Activated CD8-positive, alpha-beta memory T cell treated with anti-CD3 and anti-CD28 coated beads for 4 hours (primary cell): ENCODE results near the gene E2F6.
"Not testable (repeated sequence)": the region's sequence is repeated elsewhere in the genome, so short reads cannot be mapped to it uniquely, and the experiment has no call there.

Source experiments
- DNase-seq, 2 donors: peaks; one replicate each; pipeline ENCODE4 v3.0.0-alpha.2; 2020; ENCODE audit warnings: low read depth in 2 of 2

The E2F6 gene

DNA sequence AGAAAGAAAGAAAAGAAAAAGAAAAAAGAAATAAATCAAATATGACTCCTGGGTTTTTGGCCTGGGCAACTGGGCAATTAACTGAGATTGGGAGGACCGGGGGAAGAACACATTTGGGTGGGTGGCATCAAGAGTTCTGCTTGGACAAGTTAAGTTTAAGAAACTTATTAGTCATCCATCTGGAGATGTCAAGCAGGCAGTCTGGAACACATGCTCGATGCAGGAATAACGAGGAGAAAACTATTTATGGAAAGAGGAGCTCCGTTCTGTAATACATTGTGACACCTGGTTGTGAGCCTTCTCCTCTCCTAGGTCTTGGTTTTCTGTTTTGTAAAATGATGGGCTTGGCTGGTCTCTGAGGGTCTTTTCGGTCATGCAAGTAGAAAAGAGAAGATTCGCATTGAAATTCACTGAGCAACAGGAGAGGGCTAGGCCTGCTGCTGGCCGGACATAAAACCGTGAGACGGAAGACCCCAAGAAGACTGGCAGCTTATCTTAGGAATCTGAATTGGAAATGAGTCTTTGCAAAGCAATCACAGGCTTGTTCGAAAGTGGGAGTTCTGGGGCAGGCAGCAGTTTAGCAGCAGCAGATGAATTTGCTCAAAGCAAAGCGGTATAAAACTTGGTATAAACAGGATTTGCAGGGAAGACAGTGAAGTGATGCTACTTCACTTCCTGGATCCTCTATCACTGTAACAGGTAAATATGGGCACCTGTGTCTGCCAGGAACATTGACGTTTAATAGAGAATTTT lies 51.4 kb downstream of the E2F6 start:
- no peak for DNase-seq

DNA sequence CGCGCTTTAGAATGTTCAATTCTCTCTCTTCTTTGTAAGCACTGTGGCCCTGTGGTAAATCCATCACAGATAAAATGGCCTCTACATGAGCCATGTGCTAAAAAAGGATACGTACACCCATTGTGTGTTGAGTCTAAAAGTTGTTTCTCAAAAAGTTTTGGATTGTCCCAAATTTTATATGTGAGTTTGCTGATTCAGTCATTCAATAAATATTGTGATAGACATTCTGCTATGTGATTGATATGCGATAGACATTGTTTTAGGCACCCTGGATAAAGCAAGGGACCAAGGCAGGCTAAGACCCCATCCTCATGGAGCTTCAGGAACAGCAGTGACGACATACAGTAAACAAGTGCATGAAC lies 53.5 kb downstream of the E2F6 start:
- no peak for DNase-seq

DNA sequence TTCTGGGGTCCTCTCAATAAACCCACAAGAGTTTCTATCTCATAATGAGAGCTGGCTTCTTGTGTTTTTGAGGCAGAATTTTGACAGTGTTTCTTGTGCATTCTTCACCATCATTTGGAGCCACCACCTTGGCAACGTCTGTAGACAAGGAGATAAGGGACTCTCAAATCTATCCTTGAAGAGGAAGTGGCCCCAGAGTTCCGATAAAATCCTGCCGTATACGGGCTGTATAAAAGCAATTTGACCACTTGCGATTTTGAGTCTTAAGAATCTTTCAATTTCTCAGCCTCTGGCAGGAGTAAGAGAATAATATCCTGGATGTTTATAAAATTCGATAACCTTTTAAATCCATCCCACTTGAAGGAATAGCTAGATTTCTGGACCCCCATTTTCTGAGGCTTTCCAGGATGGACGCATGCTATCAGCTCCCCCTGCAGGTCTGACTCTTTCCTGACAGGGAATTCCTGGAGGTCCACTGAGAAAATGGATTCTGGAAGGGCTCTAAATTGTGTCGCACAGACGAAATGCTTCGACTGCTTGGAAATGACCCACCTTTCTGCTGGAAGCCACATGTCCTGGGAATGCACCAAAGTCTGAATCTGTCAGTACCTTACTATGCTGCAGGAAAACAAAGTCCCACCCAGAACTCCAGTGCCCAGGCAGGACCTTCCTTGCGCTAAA lies 54.1 kb downstream of the E2F6 start:
- DNase-seq, result no peak

DNA sequence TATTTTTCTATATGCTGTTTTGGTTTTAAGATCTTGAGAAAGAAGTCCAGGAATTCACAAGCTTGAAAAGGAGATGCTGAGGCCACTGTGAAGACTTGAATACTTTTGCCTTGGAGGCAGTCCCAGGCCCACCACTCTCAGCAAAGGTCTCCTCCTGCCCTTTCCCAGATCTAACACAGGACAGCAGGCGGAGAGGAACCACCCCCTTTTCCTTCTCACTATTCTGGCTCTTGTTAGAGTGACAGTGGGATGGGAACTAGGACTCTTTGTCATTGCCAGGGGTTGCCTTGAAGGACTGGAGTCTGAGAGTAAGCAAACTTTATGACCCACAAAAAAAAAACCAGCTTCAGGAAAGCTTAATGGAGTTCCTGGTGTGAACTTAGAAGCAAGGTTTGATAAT lies 54.7 kb downstream of the E2F6 start:
- DNase-seq, result no peak

- no peak for DNase-seq
Observed at GRCh38 chr2:11410101-11410500, 55.9 kb downstream of the E2F6 start.

GRCh38 chr2:11409572-11409959 lies 56.4 kb downstream of the E2F6 start:
- no peak for DNase-seq

DNA sequence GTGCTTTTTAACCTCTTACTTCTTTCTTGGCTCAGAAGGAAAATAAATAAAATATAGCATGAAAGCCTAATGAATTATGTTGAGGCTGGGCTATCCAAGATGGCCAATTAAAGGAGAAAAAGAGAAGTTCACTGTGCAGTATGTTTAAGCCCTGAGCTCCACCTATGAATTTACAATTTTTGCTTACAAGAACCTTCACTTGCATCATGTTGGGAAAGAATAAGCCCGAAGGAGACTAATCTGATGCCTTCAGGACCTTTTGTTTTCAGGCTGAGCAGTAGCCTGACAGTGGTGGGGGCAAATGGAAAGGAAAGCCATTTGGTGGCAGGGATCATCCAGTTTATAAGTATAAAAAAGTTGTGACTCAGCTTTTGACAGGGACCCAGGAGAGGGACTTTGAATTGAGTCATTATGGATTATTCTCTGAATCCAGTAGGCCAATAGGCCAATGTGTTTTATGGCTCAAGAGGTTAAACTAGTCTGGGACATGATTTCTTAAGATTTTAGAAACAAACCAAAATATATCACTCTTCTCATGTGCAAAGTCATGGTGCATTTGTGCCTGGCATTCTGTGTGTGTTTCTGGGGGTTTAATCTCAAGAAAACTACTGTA lies 56.9 kb downstream of the E2F6 start:
- no peak for DNase-seq

GRCh38 chr2:11407413-11407812 lies 58.5 kb downstream of the E2F6 start:
- no peak for DNase-seq

DNA sequence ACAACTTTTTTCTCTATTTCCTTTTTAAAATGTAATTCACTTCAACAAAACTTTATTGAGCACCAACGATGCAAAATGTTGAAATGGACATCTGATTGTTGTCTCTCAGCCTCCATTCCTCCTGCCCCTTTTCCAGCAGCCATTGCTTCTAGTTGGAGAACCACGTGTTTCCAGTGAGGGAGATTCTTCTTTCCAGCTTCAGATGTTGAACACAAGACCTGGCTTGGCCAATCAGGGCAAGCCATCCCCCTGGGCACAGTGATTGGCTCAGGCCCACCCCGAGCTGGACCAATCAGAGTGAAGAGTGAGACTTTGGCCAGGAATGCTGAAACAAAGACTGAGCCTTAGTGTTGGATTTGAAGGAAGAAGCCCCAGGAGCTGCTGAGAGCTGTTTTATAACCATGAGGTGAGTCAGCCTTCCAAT lies 59.0 kb downstream of the E2F6 start:
- no peak for DNase-seq

GRCh38 chr2:11406267-11406957 lies 59.5 kb downstream of the E2F6 start:
- DNase-seq, result no peak

- no peak for DNase-seq
Observed at GRCh38 chr2:11405599-11406266, 60.2 kb downstream of the E2F6 start.

- not testable (repeated sequence) for DNase-seq
Observed at GRCh38 chr2:11405074-11405406, 60.9 kb downstream of the E2F6 start.

DNA sequence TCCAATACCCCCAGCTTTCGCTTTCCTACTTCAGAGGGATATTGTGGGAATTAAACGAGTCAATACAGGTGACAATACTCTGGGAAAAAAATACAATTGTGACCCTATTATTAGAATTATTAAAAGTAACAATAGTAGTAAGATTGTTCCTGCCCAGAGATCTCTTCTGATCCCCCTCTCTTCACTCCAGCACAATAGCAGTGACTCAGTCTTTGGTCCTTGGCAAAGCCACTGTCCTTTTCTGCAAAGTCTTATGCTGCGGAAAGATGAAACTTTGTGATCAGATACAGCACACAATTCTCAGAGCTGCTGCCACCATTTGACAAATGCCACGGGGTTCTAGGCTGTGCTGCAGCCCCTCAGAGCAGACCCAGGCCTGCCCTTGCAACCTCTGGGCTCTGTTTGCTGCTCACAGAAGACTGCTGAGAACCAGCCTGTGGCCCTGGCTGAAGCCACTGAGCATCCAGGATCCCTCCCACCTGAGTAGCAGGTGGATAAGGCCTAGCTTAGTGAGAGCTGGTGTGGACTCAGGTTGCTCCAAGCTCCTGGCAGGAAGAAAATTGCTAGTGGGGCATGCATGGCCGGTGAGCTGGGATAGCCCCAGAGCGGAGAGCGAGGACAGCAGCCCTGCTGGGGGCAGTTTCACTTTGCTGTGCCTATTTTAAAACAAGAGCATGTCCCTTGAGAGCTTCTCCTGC lies 61.4 kb downstream of the E2F6 start:
- DNase-seq, result no peak

- no peak for DNase-seq
Observed at GRCh38 chr2:11402436-11402835, 63.5 kb downstream of the E2F6 start.

- no peak for DNase-seq
Observed at GRCh38 chr2:11399438-11399762, 66.6 kb downstream of the E2F6 start.

DNA sequence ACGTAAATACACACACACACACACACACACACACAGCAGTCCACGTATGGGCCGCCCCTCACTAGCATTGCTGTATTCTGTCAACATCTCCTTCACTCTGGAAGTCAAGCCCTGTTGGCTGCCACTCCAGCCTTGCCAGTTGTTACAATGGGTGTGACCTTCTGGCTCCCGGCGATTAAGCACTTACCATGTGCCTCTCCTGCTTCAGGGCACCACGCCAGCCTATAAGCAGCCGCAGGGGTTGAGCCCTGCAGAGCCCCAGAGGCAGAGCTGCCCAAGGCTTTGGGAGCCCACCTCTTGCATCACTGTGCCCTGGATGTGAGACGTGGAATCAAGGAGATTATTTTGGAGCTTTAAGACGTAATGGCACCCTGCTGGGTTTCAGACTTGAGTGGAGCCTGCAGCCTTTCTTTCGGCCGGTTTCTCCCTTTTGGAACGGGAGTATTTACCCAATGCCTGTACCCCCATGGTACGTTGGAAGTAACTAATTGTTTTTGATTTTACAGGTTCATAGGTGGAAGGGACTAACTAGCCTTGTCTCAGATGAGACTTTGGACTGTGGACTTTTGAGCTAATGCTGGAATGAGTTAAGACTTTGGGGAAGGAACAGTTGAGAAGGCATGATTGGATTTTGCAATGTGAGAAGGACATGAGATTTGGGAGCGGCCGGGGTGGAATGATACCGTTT lies 67.1 kb downstream of the E2F6 start:
- DNase-seq, result no peak

GRCh38 chr2:11397513-11397912 lies 68.4 kb downstream of the E2F6 start:
- no peak for DNase-seq

DNA sequence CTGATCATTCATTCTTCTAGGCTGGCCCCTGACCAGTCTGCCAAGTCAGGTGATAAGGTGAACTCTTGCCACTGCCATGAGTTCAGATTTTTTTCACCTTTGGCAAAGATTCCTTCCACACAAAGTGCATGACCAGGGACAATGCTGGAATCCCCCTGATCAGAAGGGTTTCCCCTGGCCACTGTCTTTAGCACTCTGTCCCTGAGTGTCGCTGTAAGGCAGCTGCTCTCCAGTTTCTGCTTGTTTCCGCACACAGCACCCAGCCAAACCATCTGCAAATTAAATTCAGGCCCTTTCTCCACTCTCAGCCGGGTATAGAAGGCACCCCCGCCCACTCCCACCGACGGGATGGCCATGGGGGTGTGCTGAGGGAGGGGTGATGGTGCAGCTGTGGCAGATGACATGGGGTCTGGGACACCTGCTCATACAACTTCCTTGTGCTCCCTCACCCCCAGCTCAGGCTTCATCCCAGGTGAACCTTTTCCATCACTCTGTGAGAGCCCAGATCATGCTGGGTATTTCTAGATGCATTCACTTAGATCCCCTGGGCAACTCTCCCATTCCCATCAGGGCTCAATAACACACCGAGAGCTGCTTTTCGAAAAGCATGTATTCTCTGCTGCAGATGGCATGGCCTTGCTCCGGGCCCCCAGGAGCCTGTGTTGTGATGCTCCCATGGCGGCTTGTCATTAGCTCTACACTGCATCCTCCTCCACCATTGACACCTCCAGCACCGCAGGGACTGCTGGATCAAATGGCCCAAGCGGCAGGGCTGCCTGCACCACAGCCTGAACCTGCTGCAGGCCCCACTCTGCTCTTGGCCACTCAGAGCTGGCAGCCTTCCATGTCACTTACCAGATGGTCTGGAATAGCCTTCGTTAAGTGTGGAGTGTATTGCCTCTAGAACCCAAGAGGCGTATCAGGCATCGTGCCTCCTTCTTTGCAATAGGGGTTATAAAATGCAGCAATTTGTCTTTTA lies 69.2 kb downstream of the E2F6 start:
- DNase-seq, result no peak

DNA sequence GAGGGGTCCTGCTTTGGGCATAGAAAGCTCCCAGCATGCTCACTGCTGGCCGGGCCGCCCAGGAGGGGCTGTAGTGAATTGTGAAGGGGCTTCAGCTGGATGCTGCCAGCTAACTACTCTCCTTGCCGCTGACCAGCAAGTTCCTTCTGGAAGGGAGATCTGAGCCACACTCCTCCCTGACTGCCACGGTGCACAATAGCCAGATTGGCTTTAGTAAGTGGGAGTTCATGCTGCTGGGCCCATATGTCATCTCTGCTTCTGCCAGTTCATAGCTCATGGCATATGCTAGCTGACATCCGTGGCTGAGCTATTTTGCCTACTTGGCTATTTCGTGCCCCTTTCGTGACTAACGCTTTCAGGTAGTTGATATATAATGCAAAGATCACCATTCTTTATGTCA lies 69.9 kb downstream of the E2F6 start:
- DNase-seq, result no peak

DNA sequence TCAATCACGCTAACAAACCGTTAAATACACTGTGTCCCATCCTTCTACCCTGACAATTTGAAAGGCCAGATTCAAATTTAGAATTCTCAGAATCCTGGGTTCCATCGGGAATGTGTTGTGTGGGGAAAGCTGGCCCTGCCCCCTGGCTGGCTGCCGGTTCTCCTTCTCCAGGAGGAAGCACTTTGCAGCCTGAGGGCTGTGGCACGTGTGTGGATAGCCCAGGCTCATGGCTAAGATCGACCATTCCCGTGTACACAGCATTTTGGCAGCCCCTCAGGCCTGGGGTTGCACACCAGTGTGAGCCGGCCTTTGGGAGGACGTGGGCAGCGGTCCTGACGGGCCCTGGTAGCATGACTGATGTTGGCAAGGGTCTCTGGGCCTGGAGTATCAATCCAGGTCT lies 70.6 kb downstream of the E2F6 start:
- DNase-seq, result no peak
